ENCODE measurements around the gene CATSPER3.

- no peak for TF ChIP-seq CTCF (IDR thresholded peaks at IDR 0.05)
- no peak for TF ChIP-seq POLR2AphosphoS5 (IDR thresholded peaks at IDR 0.05)
- TF ChIP-seq POLR2A (IDR thresholded peaks at IDR 0.05) = no peak
These were observed 71.1 kb downstream of the CATSPER3 start for GRCh38 chr5:135038813-135039270.
